Smooth muscle cell (in vitro differentiated cells): ENCODE measurements around the gene ATP6V0C. TPM values are rescaled to one million over a fixed set of nuclear protein-coding genes. Genes with fewer than 3 reads are reported as not detected.

ENCODE experiments used
- DNase-seq: peaks from one replicate; lab custom pipeline; 2025; ENCODE audit not compliant: unreplicated experiment; lab: John Stamatoyannopoulos, UW
- H2AFZ ChIP-seq: fragments of 200-600 bp; sonication (generic); 2 replicates; pipeline ENCODE4 v1.6.0; 2016; ENCODE audit warnings: antibody characterized with exemption, low read depth, mild to moderate bottlenecking
- H3F3A ChIP-seq: fragments of 200-600 bp; sonication (generic); 2 replicates; pipeline ENCODE4 v1.6.0; 2017; ENCODE audit warnings: antibody characterized with exemption, low read depth
- H3K27ac ChIP-seq: fragments of 200-600 bp; sonication (generic); 2 replicates; pipeline ENCODE4 v1.5.1; 2016; ENCODE audit warnings: low read depth, mild to moderate bottlenecking
- H3K27me3 ChIP-seq: fragments of 200-600 bp; sonication (generic); 2 replicates; pipeline ENCODE4 v1.6.1; 2016; ENCODE audit warnings: low read depth, mild to moderate bottlenecking
- H3K36me3 ChIP-seq: fragments of 200-600 bp; sonication (generic); 2 replicates; pipeline ENCODE4 v1.5.1; 2016; ENCODE audit warnings: low read depth
- H3K4me1 ChIP-seq: fragments of 200-600 bp; sonication (generic); 2 replicates; pipeline ENCODE4 v1.5.1; 2016; ENCODE audit warnings: low read depth
- H3K4me2 ChIP-seq: fragments of 200-600 bp; sonication (generic); 2 replicates; pipeline ENCODE4 v1.6.0; 2016; ENCODE audit warnings: mild to moderate bottlenecking
- H3K4me3 ChIP-seq: fragments of 200-600 bp; sonication (generic); 2 replicates; pipeline ENCODE4 v1.5.1; 2016; ENCODE audit warnings: mild to moderate bottlenecking
- H3K79me2 ChIP-seq: fragments of 200-600 bp; sonication (generic); 2 replicates; pipeline ENCODE4 v1.6.0; 2016; ENCODE audit warnings: low read depth, mild to moderate bottlenecking
- H3K9ac ChIP-seq: fragments of 200-600 bp; sonication (generic); 2 replicates; pipeline ENCODE4 v1.6.0; 2016; ENCODE audit warnings: low read depth
- H3K9me3 ChIP-seq: fragments of 200-600 bp; sonication (generic); replicated peaks from 2 replicates; pipeline ENCODE4 v1.5.1; 2016; ENCODE audit warnings: low read depth
- H4K20me1 ChIP-seq: fragments of 200-600 bp; sonication (generic); 2 replicates; pipeline ENCODE4 v1.6.0; 2016; ENCODE audit warnings: low read depth
- CTCF ChIP-seq: fragments of 200-600 bp; sonication (generic); IDR thresholded peaks from 2 replicates; pipeline ENCODE4 v1.5.1; 2017; ENCODE audit warnings: borderline replicate concordance, mild to moderate bottlenecking, antibody characterized with exemption; ENCODE audit not compliant: insufficient read depth, poor library complexity, severe bottlenecking
- whole genome bisulfite sequencing: methylation state at CpG from one replicate; pipeline ENCODE4 v1.1.7; 2016; ENCODE audit warnings: low lambda C conversion rate; 5-methylcytosine and 5-hydroxymethylcytosine counted together
- polyA plus RNA-seq: library from polyadenylated mRNA; unstranded; fragments of >200 nt; fragmentation: Nextera tagmentation; extraction: Ambion mirVana; gene quantifications from 2 replicates; pipeline ENCODE4 v1.2.1, GENCODE V29; 2016
- total RNA-seq: library from RNA; depleted of rRNA; stranded (reverse); fragments of >200 nt; gene quantifications from 2 replicates; pipeline ENCODE4 v1.2.3, GENCODE V29; 2014

The ATP6V0C gene
- total and polyA plus RNA-seq, 2 experiments from 2014 or later = 99.2 to 207 TPM

- H3K4me2 ChIP-seq = no peak overlapping the region
- no peaks in the 10 kb centered on the region for H3K79me2 ChIP-seq
- H3K9me3 ChIP-seq = no peaks in the 10 kb centered on the region
- H3K27ac ChIP-seq = no peak overlapping the region
- H3K27me3 ChIP-seq = no peaks in the 10 kb centered on the region
- H4K20me1 ChIP-seq = no peaks in the 10 kb centered on the region
- TF ChIP-seq CTCF = no peak
- no peak overlapping the region for H3K9ac ChIP-seq
- no peak for DNase-seq
- 96% methylated on average over 26 of the region's 29 CpGs for WGBS
- H3K4me3 ChIP-seq = no peak overlapping the region
- H3F3A ChIP-seq = peaks cover 5% of the 10 kb centered on the region
- no peak overlapping the region for H2AFZ ChIP-seq
- H3K4me1 ChIP-seq = no peaks in the 10 kb centered on the region
- no peaks in the 10 kb centered on the region for H3K36me3 ChIP-seq
These were observed 13.8 kb upstream of the ATP6V0C start for GRCh38 chr16:2499890-2500429.

GRCh38 chr16:2500430-2500917, 13.3 kb upstream of the ATP6V0C start:
- H4K20me1 ChIP-seq = no peaks in the 10 kb centered on the region
- H3K79me2 ChIP-seq = no peaks in the 10 kb centered on the region
- no peak overlapping the region for H3K4me2 ChIP-seq
- H3K4me1 ChIP-seq = no peaks in the 10 kb centered on the region
- no peak overlapping the region for H3K4me3 ChIP-seq
- no peak overlapping the region for H3K9ac ChIP-seq
- H2AFZ ChIP-seq = no peak overlapping the region
- WGBS = 95% methylated on average over 17 of the region's 20 CpGs
- peaks cover 5% of the 10 kb centered on the region for H3F3A ChIP-seq
- H3K9me3 ChIP-seq = no peaks in the 10 kb centered on the region
- no peak overlapping the region for H3K27ac ChIP-seq
- no peak for DNase-seq
- H3K27me3 ChIP-seq = no peaks in the 10 kb centered on the region
- TF ChIP-seq CTCF = no peak
- H3K36me3 ChIP-seq = no peaks in the 10 kb centered on the region

GRCh38 chr16:2500918-2501750, 12.6 kb upstream of the ATP6V0C start:
- no peak overlapping the region for H2AFZ ChIP-seq
- 46% methylated on average over 20 of the region's 23 CpGs for WGBS

More at GRCh38 chr16:2500918-2501750, 12.6 kb upstream of the ATP6V0C start:
- peak; percentile 83 for DNase-seq
- Histone ChIP-seq H3K9me3 (no peaks in the 10 kb centered on the region), H3K4me1 (no peaks in the 10 kb centered on the region), H3K36me3 (no peaks in the 10 kb centered on the region), H3F3A (peaks cover 5% of the 10 kb centered on the region), H3K4me2 (peak overlapping the region; percentile 81), H3K79me2 (no peaks in the 10 kb centered on the region), H3K4me3 (peak overlapping the region; percentile 42), H4K20me1 (no peaks in the 10 kb centered on the region), H3K27me3 (no peaks in the 10 kb centered on the region), H3K9ac (no peak overlapping the region), H3K27ac (no peak overlapping the region)
- peak; percentile 99 for TF ChIP-seq CTCF
